HG02884 (cell line): ENCODE measurements around the gene DSTYK.
A peak's percentile ranks its signal among the peaks of the same experiment; 100 is the strongest.
"Not testable (repeated sequence)": the region's sequence is repeated elsewhere in the genome, so short reads cannot be mapped to it uniquely, and the experiment has no call there.

ENCODE experiments used
- ATAC-seq: cut with Tn5 transposase; IDR thresholded peaks from one replicate; pipeline ENCODE4 v1.9.1; 2021; ENCODE audit warnings: mild to moderate bottlenecking, moderate library complexity; ENCODE audit not compliant: unreplicated experiment

Gene DSTYK

GRCh38 chr1:205240569-205240968, 29.1 kb upstream of the DSTYK start:
- ATAC-seq = no peak

GRCh38 chr1:205240118-205240517, 28.6 kb upstream of the DSTYK start:
- no peak for ATAC-seq

- ATAC-seq = no peak
Measured at GRCh38 chr1:205239078-205239477, 27.6 kb upstream of the DSTYK start.

GRCh38 chr1:205237526-205238484, 26.3 kb upstream of the DSTYK start:
- no peak for ATAC-seq

- ATAC-seq = no peak
Measured at GRCh38 chr1:205236951-205237475, 25.5 kb upstream of the DSTYK start.

- ATAC-seq = no peak
Measured at GRCh38 chr1:205236526-205236925, 25.0 kb upstream of the DSTYK start.

- no peak for ATAC-seq
Measured at GRCh38 chr1:205235951-205236350, 24.4 kb upstream of the DSTYK start.

- not testable (repeated sequence) for ATAC-seq
Measured at GRCh38 chr1:205233986-205234385, 22.5 kb upstream of the DSTYK start.

- no peak for ATAC-seq
Measured at GRCh38 chr1:205232945-205233397, 21.5 kb upstream of the DSTYK start.

- no peak for ATAC-seq
Measured at GRCh38 chr1:205232127-205232820, 20.8 kb upstream of the DSTYK start.

- no peak for ATAC-seq
Measured at GRCh38 chr1:205230982-205231381, 19.5 kb upstream of the DSTYK start.

GRCh38 chr1:205229916-205230700, 18.6 kb upstream of the DSTYK start:
- no peak for ATAC-seq

GRCh38 chr1:205229399-205229871, 17.9 kb upstream of the DSTYK start:
- no peak for ATAC-seq

GRCh38 chr1:205228093-205228521, 16.6 kb upstream of the DSTYK start:
- peak; percentile 16 for ATAC-seq

- peak; percentile 90 for ATAC-seq
Measured at GRCh38 chr1:205227584-205228013, 16.1 kb upstream of the DSTYK start, which contains the start of gene TMCC2. TMCC2 (plus strand) TSS chr1:205227946; CDS start chr1:205228565, 619 bp downstream.

GRCh38 chr1:205226868-205227583, 15.5 kb upstream of the DSTYK start:
- ATAC-seq = no peak

- no peak for ATAC-seq
Measured at GRCh38 chr1:205225901-205226765, 14.6 kb upstream of the DSTYK start.

GRCh38 chr1:205224736-205225135, 13.2 kb upstream of the DSTYK start:
- ATAC-seq = no peak

- ATAC-seq = no peak
Measured at GRCh38 chr1:205220421-205220820, 8.9 kb upstream of the DSTYK start.
